ENCODE data around the gene FARSB.
"Not testable (repeated sequence)": the region's sequence is repeated elsewhere in the genome, so short reads cannot be mapped to it uniquely, and the experiment has no call there.

The FARSB gene

DNA sequence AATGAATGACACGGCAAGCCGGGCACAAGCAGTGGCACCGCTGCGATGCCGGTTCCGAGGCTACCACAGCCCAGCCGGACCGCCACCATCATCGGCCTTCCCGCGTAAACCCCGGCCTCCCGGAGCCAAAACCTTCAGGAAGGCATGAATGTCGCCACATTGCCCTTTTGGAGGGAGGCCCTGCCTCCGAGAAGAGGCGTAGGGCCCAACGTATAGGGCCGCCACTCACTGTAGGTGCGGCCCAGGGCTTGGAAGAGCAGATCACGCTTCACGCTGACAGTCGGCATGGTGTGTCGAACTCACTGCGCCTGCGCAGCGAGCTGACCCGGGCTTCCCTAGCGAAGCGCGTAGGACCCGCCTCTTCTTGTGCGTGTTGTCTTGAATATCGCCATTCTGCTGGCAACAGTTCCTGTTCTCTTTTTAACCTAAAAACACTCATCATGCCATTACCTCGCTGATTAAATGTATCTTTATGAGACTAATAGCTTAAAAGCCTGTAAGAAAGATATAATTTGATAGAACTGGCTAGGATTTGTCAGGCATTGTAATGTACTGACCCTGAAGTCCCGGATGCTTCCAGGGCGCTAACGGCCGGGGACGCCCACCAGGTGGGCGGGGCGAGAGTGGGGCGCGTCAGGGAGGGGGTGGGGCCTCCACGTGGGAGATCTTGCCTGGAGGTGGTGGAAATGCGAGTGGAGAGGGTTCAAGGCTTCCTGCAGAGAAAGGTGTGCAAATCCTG is at the start of gene FARSB:
Gene FARSB, minus strand, starts transcription at position 306 of the 739 bp plus-strand sequence. Its CDS starts 19 bp downstream, at position 287.
- peak within 1 kb of the TSS; percentile 73 to 97 (median 81) for H3K4me3 ChIP-seq

DNA sequence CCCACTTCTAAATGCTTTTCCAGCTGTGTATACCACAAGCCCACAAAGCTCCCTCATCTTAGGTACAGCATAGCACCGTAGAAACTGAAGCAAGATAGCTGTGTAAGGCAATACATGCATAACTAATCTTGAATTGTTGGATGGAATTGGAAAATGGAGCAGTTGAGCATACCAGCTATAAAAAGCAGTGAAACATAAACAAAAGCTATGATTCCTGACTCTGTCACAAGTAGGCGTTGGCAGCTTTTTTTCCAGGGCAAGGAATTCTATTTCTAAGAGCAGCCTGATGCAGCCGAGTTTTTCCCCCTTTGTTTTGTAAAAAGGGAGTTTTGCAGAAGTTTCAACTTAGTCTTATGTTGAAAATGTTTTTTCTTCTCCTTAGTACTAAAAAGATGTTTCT is 48.0 kb upstream of the FARSB start:
- Histone ChIP-seq H3K4me3 (no peak overlapping the region), H3K27ac (no peak overlapping the region)

More for the DNA sequence above, at the start of gene FARSB:
- peak within 1 kb of the TSS in 20 of 21 experiments; percentile 84 to 99 (median 94) for H3K27ac ChIP-seq

DNA sequence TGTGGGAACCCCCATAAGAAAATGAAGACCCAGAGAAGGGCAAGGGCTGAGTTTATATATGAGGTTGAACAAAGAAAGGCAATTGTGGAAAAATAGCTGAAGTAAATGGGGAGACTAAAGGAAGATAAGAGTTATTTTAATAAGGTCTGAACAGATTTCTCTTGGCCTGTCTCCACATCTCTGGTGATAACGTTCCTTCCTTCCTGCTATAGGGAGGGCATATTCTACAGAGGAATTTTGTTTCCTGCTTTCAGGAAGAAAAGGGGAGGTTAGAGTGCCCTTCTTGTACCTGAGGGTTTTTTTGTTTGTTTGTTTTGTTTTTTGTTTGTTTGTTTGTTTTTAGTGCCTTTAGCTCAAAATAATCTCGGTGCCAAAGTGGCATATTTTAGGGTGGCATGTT is 47.2 kb upstream of the FARSB start:
- Histone ChIP-seq H3K4me3 (no peak overlapping the region), H3K27ac (no peak overlapping the region)

- no peak overlapping the region for H3K27ac ChIP-seq
Observed at GRCh38 chr2:222701721-222702131, 45.8 kb upstream of the FARSB start.

GRCh38 chr2:222701233-222701632 is 45.3 kb upstream of the FARSB start:
- Histone ChIP-seq H3K4me3 (no peak overlapping the region), H3K27ac (no peak overlapping the region)

More at GRCh38 chr2:222701721-222702131, 45.8 kb upstream of the FARSB start:
- no peak overlapping the region for H3K4me3 ChIP-seq

GRCh38 chr2:222698276-222698675 is 42.4 kb upstream of the FARSB start:
- Histone ChIP-seq H3K4me3 (no peak overlapping the region), H3K27ac (no peak overlapping the region)

- Histone ChIP-seq H3K27ac (no peak overlapping the region), H3K4me3 (no peak overlapping the region)
Observed at GRCh38 chr2:222693837-222694236, 37.9 kb upstream of the FARSB start.

- not testable (repeated sequence) for H3K27ac ChIP-seq, H3K4me3 ChIP-seq
Observed at GRCh38 chr2:222693413-222693812, 37.5 kb upstream of the FARSB start.

DNA sequence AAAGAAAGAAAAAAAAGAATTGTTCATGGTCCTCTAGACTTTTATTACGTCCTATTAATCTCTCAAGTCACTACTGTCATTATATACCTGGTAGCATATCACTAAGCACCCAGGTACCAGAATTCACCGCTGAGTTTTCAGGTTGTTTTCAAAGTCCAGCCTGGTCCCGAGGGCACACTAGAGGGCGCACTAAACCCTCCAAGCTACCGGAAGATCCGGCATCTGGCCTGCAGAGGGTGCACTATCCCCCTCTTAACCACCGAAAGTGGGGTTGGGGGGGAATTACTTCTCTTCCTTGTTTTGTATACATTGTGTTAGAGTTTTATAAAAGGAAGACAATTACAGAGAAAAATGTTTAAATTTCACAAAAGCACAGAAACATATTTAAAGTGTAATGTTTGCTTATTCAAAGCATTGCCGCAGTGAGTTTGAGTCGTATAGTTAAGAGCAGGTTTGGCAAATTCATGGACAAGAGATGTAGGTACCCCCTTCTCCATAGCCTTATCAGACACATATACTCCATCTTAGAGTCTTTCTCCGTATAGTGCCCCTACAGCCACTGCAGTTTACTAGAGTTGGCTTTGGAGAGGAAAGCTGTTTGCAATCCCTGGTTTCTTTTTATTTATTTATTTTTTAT is 34.8 kb upstream of the FARSB start:
- Histone ChIP-seq H3K4me3 (no peak overlapping the region), H3K27ac (no peak overlapping the region)

DNA sequence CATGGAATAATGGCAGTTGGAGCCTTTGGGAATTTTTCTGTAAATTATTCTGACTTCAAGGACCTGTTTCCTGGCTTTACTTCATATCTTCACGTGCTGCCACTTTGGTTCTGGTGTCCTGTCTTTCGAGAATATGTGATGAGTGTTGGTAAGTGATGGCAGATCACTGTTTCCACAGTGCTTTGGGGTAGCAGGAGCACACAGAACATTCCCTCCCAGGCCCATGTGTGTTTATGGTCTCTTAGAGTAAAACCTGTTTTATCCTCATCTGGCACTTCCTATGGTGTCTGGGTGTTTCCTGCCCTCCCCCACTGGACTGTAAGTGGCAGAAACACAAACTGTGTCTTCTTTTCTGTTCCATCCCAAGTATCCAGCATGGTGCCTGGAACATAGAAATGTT is 33.4 kb upstream of the FARSB start:
- Histone ChIP-seq H3K27ac (peak overlapping the region in 3 of 21 experiments; percentile 8 to 63 (median 19)), H3K4me3 (no peak overlapping the region)

DNA sequence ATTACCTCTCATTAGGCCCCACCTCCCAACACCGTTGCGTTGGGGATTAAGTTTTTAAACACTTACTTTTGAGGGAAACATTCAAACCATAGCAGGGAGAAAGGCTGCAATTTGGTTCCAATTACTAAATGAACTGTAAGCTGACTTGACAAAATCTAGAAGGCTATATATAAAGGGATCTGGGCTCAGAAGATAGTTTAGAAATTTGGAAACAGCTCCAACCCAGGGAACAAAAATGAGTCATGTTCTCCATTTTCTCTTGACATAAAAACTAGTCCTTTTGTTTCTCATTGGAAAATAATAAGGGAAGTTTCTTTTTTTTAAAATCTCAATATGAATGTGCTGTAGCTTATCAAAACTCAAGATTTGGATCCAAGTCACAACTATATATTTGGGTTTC is 33.0 kb upstream of the FARSB start:
- Histone ChIP-seq H3K4me3 (no peak overlapping the region), H3K27ac (peak overlapping the region in 3 of 21 experiments; percentile 8 to 63 (median 19))

DNA sequence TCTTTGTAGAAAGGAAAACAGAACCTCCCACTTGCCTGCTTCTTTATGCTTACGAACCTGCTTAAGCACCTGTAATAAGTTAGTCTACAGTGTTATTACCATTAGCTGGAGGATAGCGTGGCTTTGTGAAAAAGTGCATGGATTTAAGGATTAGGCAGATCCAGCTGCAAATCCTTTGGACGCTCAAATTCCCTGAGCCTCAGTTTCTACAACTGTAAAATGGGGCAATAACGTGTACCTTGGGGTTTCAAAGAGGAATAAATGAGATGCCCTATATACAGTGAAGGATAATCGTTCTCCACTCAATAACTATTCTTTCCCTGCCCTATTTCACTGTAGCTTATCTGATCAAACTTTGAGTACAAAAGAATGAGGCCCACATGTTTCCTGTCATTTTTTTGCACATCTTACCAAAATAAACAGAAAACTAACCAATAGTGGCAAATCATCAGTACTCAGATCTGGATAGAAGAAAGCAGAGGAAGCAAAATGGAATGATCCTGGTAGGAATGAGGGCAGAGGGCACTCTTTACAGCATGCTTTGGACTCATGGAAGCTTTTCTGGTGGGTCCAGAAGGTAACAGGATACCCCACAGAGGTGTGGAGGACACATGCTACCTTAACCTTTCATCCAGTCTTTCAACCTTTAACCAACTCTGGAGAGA is 30.3 kb upstream of the FARSB start:
- H3K27ac ChIP-seq = no peak overlapping the region
- H3K4me3 ChIP-seq = no peak overlapping the region

GRCh38 chr2:222683805-222684204 is 27.9 kb upstream of the FARSB start:
- H3K27ac ChIP-seq = no peak overlapping the region
- H3K4me3 ChIP-seq = no peak overlapping the region

DNA sequence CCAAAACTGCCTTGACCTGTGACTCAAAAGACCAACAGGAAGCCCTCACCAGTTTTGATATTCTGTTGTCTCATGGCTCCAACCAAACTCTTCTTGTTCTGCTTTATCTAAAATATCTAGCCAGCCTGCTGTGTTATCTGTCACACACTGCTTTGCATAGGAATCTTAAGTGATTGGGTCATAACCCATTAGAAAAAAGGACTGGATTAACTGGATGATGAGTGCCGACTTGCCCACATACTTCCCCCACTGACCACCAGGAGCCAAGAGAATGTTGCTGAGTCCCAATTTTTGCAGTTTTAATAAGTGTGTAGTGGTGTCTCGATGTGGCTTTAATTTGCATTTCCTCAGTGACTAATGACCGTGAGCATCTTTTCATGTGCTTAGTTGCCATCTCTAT is 22.1 kb upstream of the FARSB start:
- H3K27ac ChIP-seq = no peak overlapping the region
- no peak overlapping the region for H3K4me3 ChIP-seq

DNA sequence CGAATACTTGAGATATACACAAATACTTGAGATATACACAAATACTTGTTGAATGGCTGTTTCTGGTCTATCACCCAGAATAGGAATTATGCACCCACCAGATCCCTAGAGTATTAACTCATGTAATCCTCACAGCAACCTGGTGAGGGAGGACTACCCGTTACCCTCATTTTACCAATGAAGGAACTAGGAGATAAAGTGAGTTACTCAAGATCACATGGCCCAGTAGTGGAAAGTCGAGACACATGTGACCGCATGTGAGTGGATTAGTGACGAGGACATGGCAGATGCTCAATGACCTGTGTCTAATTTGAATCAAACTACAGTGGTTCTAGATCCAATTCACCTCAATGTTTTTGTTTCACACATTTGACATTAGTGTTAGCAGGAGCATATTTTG is 18.0 kb upstream of the FARSB start:
- H3K27ac ChIP-seq = no peak overlapping the region
- H3K4me3 ChIP-seq = no peak overlapping the region

GRCh38 chr2:222673273-222673672 is 17.4 kb upstream of the FARSB start:
- no peak overlapping the region for H3K4me3 ChIP-seq
- no peak overlapping the region for H3K27ac ChIP-seq

DNA sequence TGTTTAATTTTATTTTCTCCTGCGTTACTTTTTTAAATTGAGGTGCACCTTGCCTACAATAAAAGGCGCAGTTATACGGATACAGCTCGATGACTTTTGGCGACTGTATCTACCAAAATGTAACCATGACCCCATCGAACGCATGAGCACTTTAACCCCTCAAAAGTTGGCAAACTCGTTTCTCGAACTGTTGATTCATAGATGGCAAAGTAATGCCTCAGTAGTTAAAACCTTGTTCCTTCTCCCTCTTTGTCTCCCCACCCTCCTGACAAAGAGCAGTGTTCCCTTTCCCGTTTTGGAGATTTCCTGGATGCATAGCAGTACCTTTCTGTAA is 16.1 kb upstream of the FARSB start:
- H3K4me3 ChIP-seq = peak overlapping the region in 4 of 7 experiments; percentile 27 to 43 (median 33)
- H3K27ac ChIP-seq = no peak overlapping the region

DNA sequence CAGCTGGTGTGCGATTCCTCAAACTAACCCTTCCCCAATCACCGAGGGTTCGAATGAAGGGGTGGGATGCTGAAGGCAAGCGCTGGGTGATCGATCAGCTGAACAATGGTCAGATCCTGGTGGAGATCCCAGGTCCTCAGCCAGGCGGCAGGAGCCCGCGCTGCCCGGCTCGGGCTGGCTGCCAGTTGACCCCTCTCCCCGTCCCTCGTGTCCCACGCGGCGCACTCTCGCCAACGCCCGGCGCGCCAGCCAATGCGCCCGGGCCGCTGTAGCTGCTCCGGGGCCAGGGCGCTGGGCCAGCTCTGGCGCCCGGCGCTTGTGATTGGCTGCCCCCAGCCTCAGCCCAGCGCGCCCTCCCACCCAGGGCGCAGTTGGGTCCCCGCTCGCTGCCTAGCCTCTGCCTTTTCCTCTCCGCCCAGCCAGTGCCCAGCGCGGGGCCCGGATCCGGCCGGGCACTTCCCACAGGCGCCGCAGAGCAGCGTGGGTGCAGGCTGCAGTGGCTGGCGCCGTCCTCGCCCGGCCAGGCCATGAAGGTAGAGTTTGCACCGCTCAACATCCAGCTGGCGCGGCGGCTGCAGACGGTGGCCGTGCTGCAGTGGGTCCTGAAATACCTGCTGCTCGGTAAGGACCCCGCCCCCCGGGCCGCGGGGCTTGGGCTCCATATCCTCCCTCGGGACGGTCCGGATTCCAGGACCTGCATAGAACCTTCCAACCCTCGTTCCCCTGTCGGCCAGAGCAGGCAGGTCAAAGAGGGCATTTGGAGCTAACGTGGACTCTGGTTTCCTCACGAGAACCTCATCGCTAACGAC is 15.6 kb upstream of the FARSB start, which contains the start of gene MOGAT1:
Gene MOGAT1, plus strand, starts transcription at position 400 of the 809 bp plus-strand sequence. Its CDS starts 128 bp downstream, at position 528.
- Histone ChIP-seq H3K4me3 (peak within 1 kb of the TSS in 6 of 7 experiments; percentile 14 to 43 (median 30)), H3K27ac (peak within 1 kb of the TSS in 1 of 21 experiments; percentile 17)

GRCh38 chr2:222670191-222671038 is 14.5 kb upstream of the FARSB start:
- Histone ChIP-seq H3K4me3 (no peak overlapping the region), H3K27ac (no peak overlapping the region)
